H9 (cell line): ENCODE results near the gene FTH1. TPM values are rescaled to one million over a fixed set of nuclear protein-coding genes. Genes with fewer than 3 reads are reported as not detected.
A peak's percentile ranks its signal among the peaks of the same experiment; 100 is the strongest.

ENCODE experiments used
- DNase-seq: peaks from one replicate; pipeline ENCODE4 v3.0.0-alpha.2; 2017
- H2AFZ ChIP-seq: one replicate; pipeline ENCODE4 v1.6.1; 2013; ENCODE audit warnings: mild to moderate bottlenecking, low read length, control low read depth, moderate library complexity
- H2AK5ac ChIP-seq: 2 replicates; pipeline ENCODE4 v1.6.1; 2013; ENCODE audit warnings: low read length, control low read depth, mixed read lengths; ENCODE audit not compliant: insufficient read length
- H2BK120ac ChIP-seq: one replicate; pipeline ENCODE4 v1.6.1; 2013; ENCODE audit warnings: low read depth, mild to moderate bottlenecking, low read length, control low read depth, inconsistent platforms; ENCODE audit not compliant: poor library complexity, severe bottlenecking
- H2BK12ac ChIP-seq: 2 replicates; pipeline ENCODE4 v1.6.1; 2013; ENCODE audit warnings: low read length, control low read depth, mixed read lengths, low read depth; ENCODE audit not compliant: insufficient read length
- H2BK15ac ChIP-seq: 2 replicates; pipeline ENCODE4 v1.6.1; 2013; ENCODE audit warnings: low read depth, low read length, control low read depth
- H2BK20ac ChIP-seq: one replicate; pipeline ENCODE4 v1.6.1; 2013; ENCODE audit warnings: low read depth, mild to moderate bottlenecking, low read length, control low read depth, inconsistent platforms; ENCODE audit not compliant: poor library complexity, severe bottlenecking
- H2BK5ac ChIP-seq: 2 replicates; pipeline ENCODE4 v1.6.1; 2013; ENCODE audit warnings: low read length, control low read depth, mixed read lengths; ENCODE audit not compliant: insufficient read length
- H3K14ac ChIP-seq: 2 replicates; pipeline ENCODE4 v1.6.1; 2013; ENCODE audit warnings: low read length, control low read depth; ENCODE audit not compliant: insufficient read depth
- H3K18ac ChIP-seq: 2 replicates; pipeline ENCODE4 v1.6.1; 2013; ENCODE audit warnings: low read depth, mild to moderate bottlenecking, mixed read lengths, low read length, control low read depth; ENCODE audit not compliant: insufficient read length
- H3K23ac ChIP-seq: 2 replicates; pipeline ENCODE4 v1.6.1; 2013; ENCODE audit warnings: low read length, control low read depth, mixed read lengths, low read depth; ENCODE audit not compliant: insufficient read length
- H3K23me2 ChIP-seq: 2 replicates; pipeline ENCODE4 v1.6.1; 2013; ENCODE audit warnings: low read depth, mild to moderate bottlenecking, mixed read lengths, low read length, control low read depth; ENCODE audit not compliant: insufficient read length, poor library complexity, severe bottlenecking
- H3K27ac ChIP-seq: 2 replicates; pipeline ENCODE4 v1.5.1; 2013; ENCODE audit warnings: low read length, control low read depth, mixed read lengths, low read depth; ENCODE audit not compliant: insufficient read length
- H3K27me3 ChIP-seq: 2 replicates; pipeline ENCODE4 v1.6.1; 2013; ENCODE audit warnings: low read length, control low read depth, inconsistent platforms; ENCODE audit not compliant: insufficient read depth
- H3K4ac ChIP-seq: 2 replicates; pipeline ENCODE4 v1.6.1; 2013; ENCODE audit warnings: low read depth, mild to moderate bottlenecking, control low read depth, inconsistent platforms, low read length, moderate library complexity
- H3K4me1 ChIP-seq: 2 replicates; pipeline ENCODE4 v1.6.1; 2013; ENCODE audit warnings: low read length, control low read depth, inconsistent platforms; ENCODE audit not compliant: insufficient read depth
- H3K4me2 ChIP-seq: 2 replicates; pipeline ENCODE4 v1.6.1; 2013; ENCODE audit warnings: low read length, control low read depth, mixed read lengths; ENCODE audit not compliant: insufficient read length, insufficient read depth
- H3K56ac ChIP-seq: 2 replicates; pipeline ENCODE4 v1.6.1; 2013; ENCODE audit warnings: low read depth, mild to moderate bottlenecking, mixed read lengths, low read length, control low read depth; ENCODE audit not compliant: insufficient read length
- H3K79me1 ChIP-seq: 2 replicates; pipeline ENCODE4 v1.6.1; 2013; ENCODE audit warnings: low read depth, mild to moderate bottlenecking, moderate library complexity, low read length, control low read depth, inconsistent platforms; ENCODE audit not compliant: insufficient read depth, poor library complexity, severe bottlenecking
- H3K79me2 ChIP-seq: 2 replicates; pipeline ENCODE4 v1.6.1; 2013; ENCODE audit warnings: low read length, control low read depth, inconsistent platforms; ENCODE audit not compliant: insufficient read depth
- H3K9ac ChIP-seq: 2 replicates; pipeline ENCODE4 v1.6.1; 2013; ENCODE audit warnings: low read length, control low read depth, mixed read lengths; ENCODE audit not compliant: insufficient read length; ENCODE audit errors: extremely low read depth
- H3K9me3 ChIP-seq: one replicate; pipeline ENCODE4 v1.6.1; 2013; ENCODE audit warnings: low read depth, low read length, inconsistent platforms; ENCODE audit not compliant: control insufficient read depth
- H3T11ph ChIP-seq: one replicate; pipeline ENCODE4 v1.6.1; 2013; ENCODE audit warnings: mild to moderate bottlenecking, low read length, control low read depth, inconsistent platforms
- H4K20me1 ChIP-seq: one replicate; pipeline ENCODE4 v1.6.1; 2013; ENCODE audit not compliant: control insufficient read depth, insufficient read length, insufficient read depth
- H4K5ac ChIP-seq: 2 replicates; pipeline ENCODE4 v1.6.1; 2013; ENCODE audit warnings: low read depth, mild to moderate bottlenecking, mixed read lengths, low read length, control low read depth; ENCODE audit not compliant: insufficient read length
- H4K8ac ChIP-seq: replicated peaks from 2 replicates; pipeline ENCODE4 v1.6.1; 2013; ENCODE audit warnings: low read length, control low read depth, mixed read lengths, low read depth; ENCODE audit not compliant: insufficient read length
- H4K91ac ChIP-seq: 2 replicates; pipeline ENCODE4 v1.6.1; 2013; ENCODE audit warnings: low read depth, mild to moderate bottlenecking, moderate library complexity, mixed read lengths, low read length, control low read depth; ENCODE audit not compliant: insufficient read length
- H3K27ac Mint-ChIP-seq, 3 experiments: 2 replicates in 2 of 3; 3 replicates in 1 of 3; pipeline ENCODE4 v1.8.0; 2020 to 2021; ENCODE audit warnings: mixed read lengths in 3 of 3, mild to moderate bottlenecking in 1 of 3, moderate library complexity in 1 of 3
- H3K27me3 Mint-ChIP-seq: 2 replicates; pipeline ENCODE4 v1.8.0; 2021; ENCODE audit warnings: low read depth, mild to moderate bottlenecking, moderate library complexity, mixed read lengths
- H3K36me3 Mint-ChIP-seq, 3 experiments: 2 replicates in 2 of 3; 3 replicates in 1 of 3; pipeline ENCODE4 v1.8.0; 2020 to 2021; ENCODE audit warnings: low read depth in 3 of 3, mixed read lengths in 3 of 3; ENCODE audit not compliant: insufficient read depth in 1 of 3
- H3K4me1 Mint-ChIP-seq, 2 experiments: 2 replicates each; pipeline ENCODE4 v1.8.0; 2020; ENCODE audit warnings: mixed read lengths in 2 of 2
- H3K4me3 Mint-ChIP-seq, 2 experiments: 2 replicates in 1 of 2; 3 replicates in 1 of 2; pipeline ENCODE4 v1.8.0; 2020 to 2021; ENCODE audit warnings: mild to moderate bottlenecking in 2 of 2, mixed read lengths in 2 of 2, moderate library complexity in 1 of 2
- H3K9me3 Mint-ChIP-seq, 2 experiments: 2 replicates in 1 of 2; 3 replicates in 1 of 2; pipeline ENCODE4 v1.8.0; 2020; ENCODE audit warnings: mild to moderate bottlenecking in 2 of 2, mixed read lengths in 2 of 2, moderate library complexity in 1 of 2
- CTCF ChIP-seq: fragments of 200-600 bp; sonication (generic); conservative IDR thresholded peaks from 3 replicates; pipeline ENCODE4 v1.8.0; 2021; ENCODE audit warnings: antibody characterized with exemption, mild to moderate bottlenecking
- WGBS: extraction: QIAGEN DNeasy Blood & Tissue Kit; methylation state at CpG from one replicate; pipeline ENCODE4 v1.1.7; 2013; ENCODE audit warnings: missing lambda C conversion rate, low lambda C conversion rate, mixed read lengths; ENCODE audit not compliant: insufficient read length; ENCODE audit errors: extremely low coverage; 5-methylcytosine and 5-hydroxymethylcytosine counted together
- total RNA-seq: library from RNA; stranded (reverse); gene quantifications from 2 replicates; pipeline ENCODE4 v1.2.1, GENCODE V29; 2021

The FTH1 gene
- total RNA-seq, 1 experiment from 2014 or later = 1,505 TPM

- no peak overlapping the region for H3K4me2 ChIP-seq
- no peak for TF ChIP-seq CTCF
- H3K23me2 ChIP-seq = no peaks in the 10 kb centered on the region
- H2BK5ac ChIP-seq = no peak overlapping the region
- H3K27ac ChIP-seq = no peak overlapping the region
- peak overlapping the region; percentile 61 for H4K5ac ChIP-seq
- no peak overlapping the region for H3K9ac ChIP-seq
- Mint-ChIP-seq H3K27me3 (peaks cover 20% of the 10 kb centered on the region), H3K9me3 (no peaks in the 10 kb centered on the region; a peak in 2 of 5 replicates), H3K36me3 (no peaks in the 10 kb centered on the region), H3K27ac (peak overlapping the region; percentile 87 to 89 (median 88); a peak in 5 of 7 replicates), H3K4me1 (peaks cover 29 to 42% of the 10 kb centered on the region in 2 experiments), H3K4me3 (peak overlapping the region in 1 of 2 experiments; percentile 52; a peak in 2 of 5 replicates)
- H2AFZ ChIP-seq = no peak overlapping the region
- no peaks in the 10 kb centered on the region for H3K79me2 ChIP-seq
- WGBS = no CpG with 5 or more reads among the region's 18 CpGs
- no peak overlapping the region for H2BK12ac ChIP-seq
- peaks cover 7% of the 10 kb centered on the region; the same call in 1 of the 2 replicates for H3K4me1 ChIP-seq
- no peak overlapping the region for H2BK15ac ChIP-seq
- H2AK5ac ChIP-seq = no peak overlapping the region
- no peaks in the 10 kb centered on the region for H3K79me1 ChIP-seq
- no peaks in the 10 kb centered on the region for H3K9me3 ChIP-seq
- no peak overlapping the region for H3K56ac ChIP-seq
- no peak overlapping the region for H3K4ac ChIP-seq
- no peak overlapping the region for H4K91ac ChIP-seq
- H3K18ac ChIP-seq = peak overlapping the region; percentile 56
- H3T11ph ChIP-seq = no peak overlapping the region
- no peak overlapping the region for H2BK20ac ChIP-seq
- peak overlapping the region; percentile 74 for H3K14ac ChIP-seq
- H4K8ac ChIP-seq = no peak overlapping the region
- no peaks in the 10 kb centered on the region for H4K20me1 ChIP-seq
- H3K27me3 ChIP-seq = no peaks in the 10 kb centered on the region
- peak; percentile 72 for DNase-seq
- H2BK120ac ChIP-seq = no peak overlapping the region
- no peak overlapping the region for H3K23ac ChIP-seq
These were observed 44.0 kb downstream of the FTH1 start for GRCh38 chr11:61923166-61924063.
